COR-L47 (cell line): ENCODE data around the gene AADACL4.

Source experiments
- DNase-seq: peaks from one replicate; lab custom pipeline; 2025; lab: John Stamatoyannopoulos, UW

Gene AADACL4

DNA sequence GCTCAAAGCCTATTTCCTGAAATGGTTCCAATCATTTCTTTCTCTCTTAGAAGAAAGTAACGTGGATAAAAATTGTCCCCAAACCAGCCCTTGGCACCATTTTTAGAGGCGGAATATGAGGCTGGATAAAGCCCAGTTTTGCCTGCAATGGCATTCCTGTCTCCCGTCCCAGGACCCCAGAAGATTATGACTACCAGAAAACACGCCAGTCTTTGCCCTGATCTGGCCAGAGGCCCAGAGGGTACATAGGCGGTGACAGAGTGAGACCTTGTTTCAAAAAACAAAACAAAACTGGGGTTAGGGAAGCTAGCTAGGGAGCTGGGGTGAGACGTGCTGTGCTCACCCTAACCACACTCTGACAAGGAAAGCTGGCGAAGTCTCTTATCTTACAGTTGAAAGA lies at the start of gene AADACL4:
AADACL4 (plus strand) TSS at position 301 of the 400 bp plus-strand sequence. CDS start 462 bp downstream, outside the sequence.
- no peak for DNase-seq

DNA sequence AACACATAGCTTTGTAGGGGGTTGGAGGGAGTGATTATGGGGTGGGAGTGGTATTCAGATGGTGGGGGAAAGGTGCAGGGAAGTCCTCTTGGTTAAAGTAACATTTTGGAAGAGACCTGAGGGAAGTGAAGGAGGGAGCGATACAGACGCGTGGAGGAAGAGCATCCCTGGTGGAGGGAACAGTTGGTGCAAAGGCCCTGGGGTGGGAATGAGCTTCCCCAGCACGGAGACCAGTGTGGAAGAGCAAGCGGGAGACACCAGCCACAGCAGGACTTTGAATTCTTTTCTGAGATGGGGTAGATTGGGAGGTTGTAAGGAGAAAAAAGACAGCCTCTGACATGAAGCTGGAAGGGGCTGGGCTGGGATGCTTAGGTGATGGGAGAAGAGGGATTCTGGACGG lies 49.4 kb upstream of the AADACL4 start:
- no peak for DNase-seq

- DNase-seq = peak; percentile 55
These were observed 48.7 kb upstream of the AADACL4 start for GRCh38 chr1:12594966-12595756.

- DNase-seq = no peak
These were observed 48.2 kb upstream of the AADACL4 start for GRCh38 chr1:12595757-12596006.

DNA sequence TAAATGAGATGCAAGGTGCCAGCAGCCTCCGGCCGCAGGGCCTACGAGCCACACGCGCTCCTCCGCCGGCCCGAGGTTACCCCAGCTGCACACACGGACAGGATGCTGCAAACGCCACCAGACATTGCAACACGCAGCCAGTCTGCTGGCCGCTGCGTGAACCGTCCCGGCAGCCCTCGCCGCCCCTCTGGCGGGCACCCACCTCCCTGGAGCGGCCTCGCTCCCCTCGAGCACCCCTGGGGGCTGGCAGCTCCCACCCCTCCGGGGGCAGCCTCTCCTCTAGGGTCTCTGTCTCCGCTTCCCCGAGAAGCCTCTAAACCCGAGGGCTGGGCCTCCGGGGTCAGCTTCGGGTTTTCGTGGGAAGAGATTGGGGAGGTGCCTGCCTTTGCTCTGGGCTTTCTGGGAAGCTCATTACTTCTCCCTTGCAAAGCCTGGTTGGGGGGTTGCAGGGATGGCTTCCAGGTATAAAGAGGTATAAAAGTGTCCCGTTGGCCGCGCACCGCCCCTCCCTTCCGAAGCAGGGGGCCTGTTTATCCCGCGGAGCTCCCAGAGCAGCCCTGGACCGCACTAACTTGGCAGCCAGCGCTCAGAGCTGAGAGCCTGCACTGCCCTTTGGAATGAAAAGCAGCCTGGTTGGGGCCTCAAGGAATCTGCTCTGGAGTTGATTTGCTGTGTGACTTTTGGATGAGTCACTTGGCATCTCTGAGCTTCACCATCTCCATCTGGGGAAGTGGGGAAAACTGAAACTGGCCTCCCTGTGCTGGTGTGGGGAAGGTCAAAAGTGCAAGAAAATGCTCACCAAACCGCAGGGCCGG lies 47.7 kb upstream of the AADACL4 start:
- DNase-seq = no peak

DNA sequence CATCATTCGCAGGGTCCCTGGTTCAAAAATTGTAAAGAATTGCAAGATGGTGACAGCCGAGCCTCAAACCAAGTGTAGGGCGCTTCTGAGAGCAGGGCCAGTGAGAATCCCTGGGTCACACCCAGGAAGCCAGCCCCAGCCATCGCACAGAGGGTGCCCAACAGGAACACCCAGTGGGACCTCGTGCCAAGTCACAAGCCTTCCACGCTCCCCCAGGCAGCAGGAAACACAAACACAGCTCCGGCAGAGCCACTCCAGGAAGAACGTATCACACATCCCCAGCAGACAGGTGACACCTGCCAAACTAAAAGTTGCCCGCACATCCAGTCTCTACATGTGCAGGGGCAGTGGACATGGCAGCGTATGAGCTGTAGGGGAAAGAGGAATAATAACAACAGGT lies 46.1 kb upstream of the AADACL4 start:
- peak; percentile 30 for DNase-seq

- DNase-seq = no peak
These were observed 44.9 kb upstream of the AADACL4 start for GRCh38 chr1:12598974-12599373.

DNA sequence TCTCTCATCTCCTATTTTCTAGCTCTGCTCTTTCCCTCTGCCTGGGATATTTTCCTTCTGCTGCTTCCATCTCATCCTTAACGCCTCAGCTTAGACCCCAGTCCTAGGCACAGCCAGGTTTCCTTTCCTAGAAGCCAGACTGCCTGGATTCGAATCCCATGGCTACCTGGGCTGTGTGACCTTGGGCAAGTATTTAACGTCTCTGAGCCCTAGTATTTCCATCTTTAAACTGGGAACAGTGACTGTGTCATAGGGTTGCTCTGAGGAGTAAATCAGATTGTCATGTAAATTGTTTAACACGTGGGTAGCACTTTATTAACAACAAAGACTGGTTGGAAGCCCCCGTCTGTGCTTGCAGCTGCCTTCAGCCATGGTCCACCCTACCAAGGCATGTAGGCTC lies 44.2 kb upstream of the AADACL4 start:
- DNase-seq = no peak

DNA sequence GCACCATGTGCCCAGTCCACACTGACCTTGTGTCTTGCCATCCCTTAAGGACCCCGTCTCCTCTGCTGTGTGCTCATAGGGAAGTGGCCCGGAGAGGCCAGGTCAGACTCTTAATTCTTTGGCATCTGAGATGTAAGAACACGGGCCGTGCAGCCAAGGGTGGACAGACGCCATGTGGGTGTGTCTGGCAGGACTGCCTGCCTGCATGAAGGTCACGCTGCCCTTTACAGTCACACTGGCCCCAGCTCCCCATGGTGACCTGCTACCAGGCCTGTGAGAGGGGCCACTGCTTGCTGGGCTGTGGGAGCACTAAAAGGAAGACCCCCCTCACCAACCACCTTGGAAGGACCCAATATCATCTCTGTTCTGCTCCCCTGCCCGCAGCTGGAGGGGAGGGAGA lies 43.5 kb upstream of the AADACL4 start:
- DNase-seq = no peak

DNA sequence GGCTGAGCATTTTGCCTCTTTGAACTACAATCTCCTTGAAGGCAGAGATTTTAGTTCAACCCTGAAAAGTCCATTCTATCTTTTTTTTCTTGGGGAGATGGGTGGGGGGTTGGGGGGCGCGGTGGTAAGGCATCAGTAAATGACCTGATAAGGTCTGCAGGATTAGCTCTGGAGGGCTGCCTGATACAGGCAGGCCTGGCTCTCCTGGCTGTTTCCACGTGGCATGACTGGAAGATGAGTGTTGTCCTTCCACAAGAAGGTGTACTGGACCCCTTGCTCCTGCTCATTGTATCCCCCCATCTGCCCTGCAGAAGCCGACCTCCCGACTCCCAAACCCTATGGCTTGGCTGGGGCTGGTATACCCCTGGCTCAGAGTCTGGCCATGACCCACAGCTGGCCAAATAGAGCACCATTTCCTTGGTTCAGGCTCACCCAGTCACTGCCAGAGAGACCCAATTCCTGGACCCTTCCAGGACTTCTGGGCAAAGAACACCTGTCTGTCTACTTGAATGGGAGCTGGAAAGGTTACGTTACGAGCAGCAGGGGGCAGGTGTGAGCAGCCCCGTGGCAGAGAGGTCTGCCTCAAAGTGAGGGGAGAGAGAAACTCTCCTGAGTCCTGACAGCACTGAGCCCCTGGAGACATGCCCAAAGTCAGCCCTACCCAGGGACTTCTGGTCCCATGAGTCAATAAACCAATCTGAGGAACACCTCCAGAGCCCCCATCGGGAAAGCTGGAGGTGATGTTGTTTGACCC lies 42.8 kb upstream of the AADACL4 start:
- no peak for DNase-seq

- DNase-seq = no peak
These were observed 41.9 kb upstream of the AADACL4 start for GRCh38 chr1:12601700-12602658.

DNA sequence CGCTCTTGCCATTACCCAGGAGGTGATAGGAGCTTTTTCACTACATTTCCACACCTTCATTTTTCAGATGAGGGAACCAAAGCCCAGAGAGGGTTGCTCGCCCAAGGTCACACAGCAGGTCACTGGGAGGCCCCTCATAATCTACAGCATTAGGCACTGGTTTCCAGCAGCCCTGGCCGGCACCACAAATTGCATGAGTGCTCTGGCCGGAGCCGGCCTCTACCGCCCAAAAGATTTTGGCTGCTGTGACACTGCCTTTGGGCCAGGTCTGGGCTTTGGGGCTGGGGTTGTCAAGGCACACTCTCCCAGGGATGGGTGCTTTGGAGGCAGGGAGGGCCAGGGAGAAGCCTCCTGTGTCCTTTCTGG lies 41.2 kb upstream of the AADACL4 start:
- no peak for DNase-seq

DNA sequence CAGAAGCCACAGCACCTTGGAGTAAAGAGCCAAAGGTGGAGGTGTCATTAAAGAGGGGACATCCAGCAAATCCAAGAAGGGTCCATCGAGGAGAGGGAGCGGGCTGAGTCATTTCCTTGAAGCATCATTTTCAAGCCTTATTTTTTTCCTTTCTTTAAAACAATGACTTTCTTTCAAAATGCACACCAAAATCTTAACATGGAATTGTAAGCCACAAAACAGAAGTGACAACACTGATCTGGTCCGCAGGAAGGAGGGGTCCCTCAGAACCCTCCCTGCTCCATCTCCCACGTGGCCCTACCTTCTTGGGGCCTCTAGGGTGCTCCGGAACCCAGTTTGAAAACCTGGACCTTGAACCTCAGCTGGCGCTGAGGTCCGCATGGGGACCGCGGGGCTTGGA lies 40.7 kb upstream of the AADACL4 start:
- DNase-seq = no peak

DNA sequence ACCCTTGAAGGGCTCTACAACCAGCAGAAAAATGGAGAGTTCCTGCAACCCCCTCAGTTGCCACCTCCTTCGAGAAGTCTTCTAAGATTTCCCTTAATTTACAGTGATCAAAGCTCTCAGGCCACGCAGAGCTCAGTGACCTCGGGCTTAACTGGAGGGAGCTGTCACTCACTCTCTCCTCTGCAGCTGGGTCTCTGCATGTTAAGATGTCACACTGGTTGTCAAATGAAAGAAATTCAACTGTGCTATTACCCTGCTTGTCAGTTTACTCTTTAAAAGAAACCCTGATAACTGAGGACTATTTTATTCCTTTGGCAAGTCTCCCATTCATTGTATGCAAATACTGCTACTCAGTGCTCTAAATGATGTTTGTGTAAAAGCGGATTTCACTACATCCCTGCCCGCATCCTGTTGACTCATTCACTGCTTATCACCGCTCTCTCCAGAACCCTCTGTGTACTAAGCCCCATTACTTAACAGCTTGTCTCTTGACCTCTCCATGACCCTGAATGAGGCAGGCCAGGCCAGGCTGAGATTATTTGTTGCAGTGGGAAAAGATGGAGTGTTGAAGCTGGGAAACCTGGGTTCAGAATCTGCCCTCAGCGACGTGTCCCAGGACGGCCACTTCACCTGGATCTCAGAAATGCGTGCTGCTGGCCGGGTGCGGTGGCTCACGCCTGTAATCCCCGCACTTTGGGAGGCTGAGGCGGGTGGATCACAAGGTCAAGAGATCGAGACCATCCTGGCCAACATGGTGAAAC lies 39.6 kb upstream of the AADACL4 start:
- no peak for DNase-seq

DNA sequence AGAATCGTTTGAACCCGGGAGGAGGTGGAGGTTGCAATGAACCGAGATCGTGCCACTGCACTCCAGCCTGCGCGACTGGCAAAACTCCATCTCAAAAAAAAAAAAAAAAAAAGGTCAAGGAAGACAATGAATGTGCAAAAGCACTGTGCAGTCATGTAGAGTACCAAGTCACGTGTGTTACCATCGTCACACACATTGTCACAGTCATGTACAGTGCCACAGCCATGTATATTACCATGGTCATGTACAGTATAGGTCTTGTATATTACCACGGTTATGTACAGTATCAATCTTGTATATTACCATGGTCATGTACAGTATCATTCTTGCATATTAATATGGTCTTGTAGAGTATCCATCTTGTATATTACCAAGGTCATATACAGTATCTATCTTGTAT lies 38.9 kb upstream of the AADACL4 start:
- DNase-seq = no peak

DNA sequence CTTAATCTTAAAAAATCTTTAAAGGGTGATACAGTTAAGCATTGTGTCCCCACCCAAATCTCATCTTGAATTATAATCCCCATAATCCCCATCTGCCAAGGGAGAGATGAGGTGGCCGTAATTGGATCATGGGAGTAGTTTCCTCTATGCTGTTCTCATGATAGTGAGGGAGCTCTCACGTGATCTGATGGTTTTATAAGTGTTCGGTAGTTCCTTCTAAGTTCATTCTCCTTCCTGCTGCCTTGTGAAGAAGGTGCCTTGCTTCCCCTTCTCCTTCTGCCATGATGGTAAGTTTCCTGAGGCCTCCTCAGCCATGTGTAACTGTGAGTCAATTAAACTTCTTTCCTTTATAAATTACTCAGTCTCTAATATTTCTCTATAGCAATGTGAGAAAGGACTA lies 36.6 kb upstream of the AADACL4 start:
- no peak for DNase-seq

- DNase-seq = no peak
These were observed 35.5 kb upstream of the AADACL4 start for GRCh38 chr1:12608311-12608957.

- no peak for DNase-seq
These were observed 34.3 kb upstream of the AADACL4 start for GRCh38 chr1:12609469-12610003.

DNA sequence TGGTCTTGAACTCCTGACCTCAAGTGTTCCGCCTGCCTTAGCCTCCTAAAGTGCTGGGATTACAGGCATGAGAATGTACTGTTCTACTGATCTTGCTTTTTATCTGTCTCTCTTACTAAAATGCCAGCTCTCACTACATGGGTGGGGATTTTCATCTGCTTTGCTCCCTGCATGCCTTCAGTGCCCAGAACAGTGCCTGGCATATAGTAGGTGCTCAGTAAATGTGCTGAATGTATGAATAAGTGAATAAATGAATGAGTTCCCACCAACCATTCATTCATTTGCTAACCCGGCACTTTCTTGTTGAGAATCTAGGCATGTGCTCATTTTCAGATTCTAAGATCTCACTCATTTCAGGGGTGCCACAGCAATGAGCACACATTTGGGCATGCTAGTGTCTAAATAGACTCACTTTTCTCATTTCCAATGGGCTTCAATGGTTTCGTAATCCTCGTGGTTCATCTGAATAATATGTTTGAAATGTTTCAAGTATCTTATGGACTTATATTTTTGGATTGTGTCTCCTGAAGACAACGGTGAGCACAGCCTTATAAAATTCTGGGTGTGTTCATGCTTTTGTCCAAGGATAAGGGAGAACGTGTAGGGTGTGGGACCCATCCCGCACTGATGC lies 33.5 kb upstream of the AADACL4 start:
- no peak for DNase-seq

- DNase-seq = no peak
These were observed 32.9 kb upstream of the AADACL4 start for GRCh38 chr1:12610941-12611340.
